ENCODE measurements around the gene MON1A.
"Not testable (repeated sequence)": the region's sequence is repeated elsewhere in the genome, so short reads cannot be mapped to it uniquely, and the experiment has no call there.

MON1A gene

DNA sequence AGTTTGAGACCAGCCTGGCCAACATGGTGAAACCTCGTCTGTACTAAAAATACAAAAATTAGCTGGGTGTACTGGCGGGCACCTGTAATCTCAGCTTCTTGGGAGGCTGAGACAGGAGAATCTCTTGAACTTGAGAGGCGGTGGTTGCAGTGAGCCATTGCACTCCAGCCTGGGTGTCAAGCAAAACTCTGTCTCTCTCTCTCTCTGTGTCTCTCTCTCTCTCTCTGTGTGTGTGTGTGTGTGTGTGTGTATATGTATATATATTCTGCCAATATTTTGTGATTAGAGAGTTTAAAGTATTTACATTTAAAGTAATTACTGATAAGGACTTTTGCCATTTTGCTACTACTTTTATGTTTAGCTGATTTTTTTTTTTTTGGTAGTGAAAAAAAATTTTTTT is 26.0 kb upstream of the MON1A start:
- H3K4me3 ChIP-seq (ENCODE audit: low read depth, low read length), result no peak overlapping the region
- no peak for TF ChIP-seq CTCF (IDR thresholded peaks at IDR 0.05; ENCODE audit: borderline replicate concordance, insufficient read depth, low read depth, low read length)

GRCh38 chr3:49952924-49953323 is 23.3 kb upstream of the MON1A start:
- no peak for TF ChIP-seq CTCF (IDR thresholded peaks at IDR 0.05; ENCODE audit: borderline replicate concordance, insufficient read depth, low read depth, low read length)

DNA sequence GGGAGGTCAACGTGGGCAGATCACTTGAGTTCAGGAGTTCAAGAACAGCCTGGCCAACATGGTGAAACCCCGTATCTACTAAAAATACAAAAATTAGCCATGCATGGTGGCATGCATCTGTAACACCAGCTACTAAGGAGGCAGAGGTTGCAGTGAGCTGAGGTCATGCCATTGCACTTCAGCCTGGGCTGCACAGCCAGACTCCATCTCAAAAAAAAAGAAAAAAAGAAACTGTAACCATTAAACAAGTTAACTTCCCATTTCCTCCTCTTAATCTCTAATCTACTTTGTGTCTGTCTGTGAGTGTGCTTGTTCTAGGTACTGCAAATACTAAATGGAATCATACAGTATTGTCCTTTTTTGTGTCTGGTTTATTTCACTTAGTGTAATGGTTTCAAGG is 13.0 kb upstream of the MON1A start:
- TF ChIP-seq CTCF (IDR thresholded peaks at IDR 0.05; ENCODE audit: borderline replicate concordance, insufficient read depth, low read depth, low read length), result no peak
- H3K4me3 ChIP-seq (ENCODE audit: low read depth, low read length), result no peak overlapping the region

More at GRCh38 chr3:49952924-49953323, 23.3 kb upstream of the MON1A start:
- no peak overlapping the region for H3K4me3 ChIP-seq (ENCODE audit: low read depth, low read length)

DNA sequence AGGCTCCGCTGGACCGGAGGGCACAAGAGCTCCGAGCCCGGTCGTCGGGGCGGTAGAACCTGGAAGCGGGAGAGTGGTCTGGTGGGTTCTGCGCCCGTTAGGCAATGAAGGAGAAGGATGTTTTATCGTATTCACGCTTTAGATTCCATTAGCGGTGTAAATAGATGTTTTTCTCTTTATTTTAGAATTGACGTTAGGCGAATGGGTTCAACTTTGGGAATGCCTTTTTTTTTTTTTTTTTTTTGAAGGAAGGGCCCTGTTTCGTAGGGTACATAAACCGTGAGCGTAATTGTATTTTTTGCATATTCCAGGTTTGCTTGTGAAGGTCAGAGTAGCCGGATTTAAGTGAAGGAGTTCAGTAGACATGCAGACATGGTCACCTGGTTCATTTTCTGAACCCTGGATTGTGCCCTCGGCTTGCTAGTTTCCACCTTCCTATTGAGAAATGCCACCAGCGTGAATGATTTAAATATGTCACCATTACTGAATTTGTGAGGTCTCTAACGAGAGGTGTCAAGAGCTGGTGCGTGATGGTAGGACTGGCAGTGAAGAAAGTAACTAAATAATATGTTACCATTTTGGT is 11.1 kb upstream of the MON1A start:
- TF ChIP-seq CTCF (IDR thresholded peaks at IDR 0.05; ENCODE audit: borderline replicate concordance, insufficient read depth, low read depth, low read length), result no peak
- peak overlapping the region; percentile 67 for H3K4me3 ChIP-seq (ENCODE audit: low read depth, low read length)

GRCh38 chr3:49939858-49940666 is 10.5 kb upstream of the MON1A start, which contains the start of gene RBM6:
TSS of gene RBM6 (plus strand) at chr3:49940150. CDS start at chr3:49962642, 22,492 bp downstream.
- no peak for TF ChIP-seq CTCF (IDR thresholded peaks at IDR 0.05; ENCODE audit: borderline replicate concordance, insufficient read depth, low read depth, low read length)
- peak within 1 kb of the TSS; percentile 67 for H3K4me3 ChIP-seq (ENCODE audit: low read depth, low read length)

DNA sequence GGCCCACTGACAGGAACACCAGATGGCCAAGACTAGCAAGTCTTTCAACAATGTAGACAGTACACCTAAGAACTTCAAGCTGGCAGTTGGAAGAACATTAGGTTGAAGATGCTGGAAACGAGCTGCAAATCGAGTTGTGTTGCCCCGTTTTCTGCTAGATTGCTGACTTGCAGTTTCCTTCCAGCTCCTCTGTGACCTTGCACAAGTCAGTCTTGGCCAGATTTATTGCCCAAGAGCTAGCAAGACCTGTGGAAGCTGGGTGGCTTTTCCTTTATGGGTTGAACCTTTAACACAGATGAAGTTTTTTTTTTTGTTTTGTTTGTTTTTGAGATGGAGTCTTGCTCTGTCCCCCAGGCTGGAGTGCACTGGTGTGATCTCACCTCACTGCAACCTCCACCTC is 7.5 kb upstream of the MON1A start:
- no peak overlapping the region for H3K4me3 ChIP-seq (ENCODE audit: low read depth, low read length)
- TF ChIP-seq CTCF (IDR thresholded peaks at IDR 0.05; ENCODE audit: borderline replicate concordance, insufficient read depth, low read depth, low read length), result no peak

GRCh38 chr3:49932281-49932680 is 2.7 kb upstream of the MON1A start:
- not testable (repeated sequence) for H3K4me3 ChIP-seq (ENCODE audit: low read depth, low read length)

Data from GM12875 (cell line).